Globus pallidus (tissue), 1 donor: Measurements from ENCODE around the gene PCDH1.
"Not testable (repeated sequence)": the region's sequence is repeated elsewhere in the genome, so short reads cannot be mapped to it uniquely, and the experiment has no call there.

Experiments used
- DNase-seq: peaks from one replicate; pipeline ENCODE4 v3.0.0-alpha.2; 2015; ENCODE audit warnings: low spot score

PCDH1 gene

DNA sequence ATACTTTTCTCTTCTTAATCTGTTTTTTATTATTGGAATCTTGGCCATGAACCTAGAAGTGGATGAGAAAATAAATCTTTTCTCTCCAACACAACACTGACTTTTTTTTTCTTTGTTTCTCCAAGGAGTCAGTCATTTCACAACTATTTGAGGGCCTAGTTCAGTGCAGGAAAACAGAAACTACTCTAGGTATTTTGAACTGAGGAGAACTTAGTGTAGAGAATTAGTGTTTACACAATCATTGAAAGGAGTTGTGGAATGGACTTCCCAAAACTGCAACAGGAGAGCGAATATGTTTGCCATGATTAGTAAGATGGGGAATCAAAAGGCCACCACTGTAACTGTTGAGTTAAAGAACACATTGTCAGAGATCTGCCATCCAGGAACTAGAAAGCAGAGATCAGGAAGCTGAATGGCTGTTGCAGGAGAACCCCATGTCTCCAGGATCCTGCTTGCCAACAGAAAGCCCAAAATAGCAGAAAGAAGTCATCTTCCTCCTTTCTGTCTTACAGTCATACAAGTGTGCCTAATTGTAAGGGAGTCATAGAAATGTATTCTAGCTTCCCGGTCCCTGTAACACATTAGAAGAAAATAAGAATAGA lies 20.3 kb upstream of the PCDH1 start:
- DNase-seq: peak; percentile 31

DNA sequence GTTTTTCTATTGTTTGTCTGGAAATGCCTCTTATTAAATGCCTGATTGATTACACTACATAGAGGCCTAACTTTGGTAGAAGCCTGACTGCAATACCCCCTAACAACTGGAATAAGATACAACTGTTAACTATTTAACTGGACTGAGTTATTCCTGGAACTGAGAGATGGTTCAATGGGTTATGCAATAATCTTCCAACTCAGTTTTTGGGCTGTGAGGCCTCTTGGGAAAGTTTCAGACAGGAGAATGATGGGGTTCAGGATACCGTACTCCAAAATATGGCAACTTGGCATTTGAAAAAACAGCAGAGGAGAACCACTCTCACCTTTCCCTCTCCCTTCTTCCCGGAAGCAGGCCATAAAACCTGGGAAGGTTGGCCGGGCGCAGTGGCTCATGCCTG lies 19.2 kb upstream of the PCDH1 start:
- no peak for DNase-seq

DNA sequence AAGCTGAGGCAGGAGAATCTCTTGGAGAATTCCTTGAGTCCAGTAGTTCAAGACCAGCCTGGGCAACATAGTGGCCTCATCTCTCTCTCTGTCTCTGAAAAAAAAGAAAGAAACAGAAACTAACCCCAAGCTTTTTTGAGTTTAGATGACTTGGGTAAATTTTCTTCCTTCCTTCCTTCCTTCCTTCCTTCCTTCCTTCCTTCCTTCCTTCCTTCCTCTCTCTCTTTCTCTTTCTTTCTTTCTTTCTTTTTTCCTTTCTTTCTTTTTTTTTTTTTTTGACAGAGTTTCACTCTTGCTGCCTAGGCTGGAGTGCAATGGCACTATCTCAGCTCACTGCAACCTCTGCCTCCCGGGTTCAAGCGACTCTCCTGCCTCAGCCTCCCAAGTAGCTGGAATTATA lies 12.2 kb upstream of the PCDH1 start:
- not testable (repeated sequence) for DNase-seq

DNA sequence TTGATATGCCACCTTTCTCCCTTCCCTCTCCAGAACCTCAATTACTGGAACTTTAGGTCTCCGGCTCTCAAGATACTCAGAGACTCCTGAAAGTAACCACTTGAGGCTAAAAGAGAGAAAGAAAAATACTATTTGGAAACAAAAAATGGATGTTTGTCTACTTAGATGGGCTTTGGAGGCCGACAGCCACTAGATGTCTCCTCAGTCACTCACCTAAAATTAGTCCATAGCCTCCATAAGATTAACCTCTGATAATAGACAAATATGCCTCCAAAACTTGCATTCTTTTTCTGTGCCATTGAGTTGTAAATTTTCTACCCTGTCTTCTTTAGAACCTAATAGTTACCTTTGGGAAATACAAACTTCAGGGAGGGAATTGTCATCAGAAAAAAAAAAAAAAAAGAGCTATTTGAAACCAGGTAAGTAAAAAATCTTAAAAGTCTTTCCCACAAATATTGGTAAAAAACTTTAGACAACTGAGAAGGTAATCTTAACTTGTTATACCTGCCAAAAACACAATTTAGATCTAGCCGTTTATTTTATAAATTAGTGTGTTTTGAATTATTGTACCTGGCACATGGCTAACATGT lies 11.2 kb upstream of the PCDH1 start:
- DNase-seq: no peak

DNA sequence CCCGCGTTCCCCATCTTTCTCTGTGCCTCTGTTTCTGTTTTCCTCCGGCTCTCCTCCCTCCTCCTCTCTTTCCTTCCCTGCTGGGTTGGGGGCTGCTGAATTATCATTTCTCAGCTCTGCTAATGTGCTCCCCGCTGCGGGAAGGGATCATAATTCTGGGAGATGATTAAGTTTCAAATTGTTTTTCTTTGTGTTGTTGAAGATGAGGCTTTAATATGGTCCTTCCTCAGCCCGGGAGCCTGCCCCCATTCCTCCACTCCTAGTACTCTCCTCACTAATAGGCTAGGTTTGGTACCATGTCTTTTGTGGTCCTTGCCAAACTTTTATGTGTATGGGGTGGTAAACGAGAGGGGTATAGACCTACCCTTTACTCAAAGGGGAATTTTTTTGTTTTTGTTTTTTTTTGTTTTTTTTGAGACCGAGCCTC lies 5.7 kb upstream of the PCDH1 start:
- DNase-seq: no peak

DNA sequence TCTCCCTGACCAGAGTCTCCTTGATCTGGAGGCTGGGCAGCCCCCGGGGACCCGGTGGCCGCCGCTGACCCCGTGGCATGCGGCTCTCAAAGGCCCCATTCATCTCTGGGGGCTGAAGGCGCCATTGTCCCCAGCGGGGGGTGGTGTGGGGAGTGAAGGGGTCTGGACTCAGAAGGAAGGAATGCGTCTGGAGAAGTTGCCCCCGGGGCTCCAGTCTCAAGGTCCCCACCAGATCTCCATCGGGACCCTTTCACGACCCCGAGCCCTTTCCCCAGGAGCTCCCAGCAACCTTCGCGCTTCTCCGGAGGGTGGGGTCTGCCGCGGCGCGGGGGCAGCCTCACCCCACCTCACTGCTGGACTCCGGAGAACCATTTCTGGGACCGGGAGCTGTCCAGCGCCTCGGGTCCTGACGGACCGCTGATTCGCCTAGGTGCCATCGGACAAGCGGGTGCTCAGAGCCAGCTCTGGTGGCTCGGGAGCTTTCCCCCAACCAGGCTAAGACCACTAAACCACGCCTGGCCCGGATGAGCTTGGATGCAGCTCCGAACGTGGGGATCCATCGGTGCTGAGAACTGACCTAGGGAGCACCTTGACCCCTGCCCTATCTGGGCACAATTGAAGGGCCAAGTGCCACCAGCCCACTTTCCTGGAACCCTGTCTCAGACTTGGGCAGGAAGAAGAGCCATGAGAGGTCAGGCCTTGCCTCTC lies 5.1 kb upstream of the PCDH1 start:
- peak; percentile 71 for DNase-seq

DNA sequence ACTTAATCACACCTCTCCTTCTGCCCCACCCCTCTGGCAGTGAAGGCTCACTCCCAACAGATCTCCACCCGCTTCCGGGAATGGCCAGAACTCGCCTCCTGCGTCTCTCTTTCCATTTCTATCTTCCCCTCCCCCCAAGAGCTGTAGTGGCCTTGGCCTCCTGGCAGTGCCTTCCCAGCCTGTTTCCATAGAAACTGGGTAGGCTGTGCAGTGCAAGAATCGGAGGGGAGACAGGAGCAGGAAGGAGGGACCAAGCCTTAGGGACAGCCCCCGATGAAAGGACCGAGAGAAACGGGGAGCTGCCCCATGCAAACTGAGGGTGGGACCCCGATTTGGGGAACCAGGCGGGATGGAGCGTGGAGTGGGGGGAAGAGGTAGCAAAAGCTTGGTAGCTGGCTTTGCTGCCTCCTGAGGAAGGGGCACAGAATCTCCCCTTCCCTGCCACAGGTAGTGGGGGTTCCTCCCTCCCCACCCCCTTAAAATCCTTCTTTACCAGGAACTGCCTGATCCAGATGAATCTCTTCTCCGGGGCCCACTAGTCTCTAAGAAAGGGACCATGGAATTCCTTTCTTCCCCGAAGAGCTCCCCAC lies 4.5 kb upstream of the PCDH1 start:
- peak; percentile 75 for DNase-seq

DNA sequence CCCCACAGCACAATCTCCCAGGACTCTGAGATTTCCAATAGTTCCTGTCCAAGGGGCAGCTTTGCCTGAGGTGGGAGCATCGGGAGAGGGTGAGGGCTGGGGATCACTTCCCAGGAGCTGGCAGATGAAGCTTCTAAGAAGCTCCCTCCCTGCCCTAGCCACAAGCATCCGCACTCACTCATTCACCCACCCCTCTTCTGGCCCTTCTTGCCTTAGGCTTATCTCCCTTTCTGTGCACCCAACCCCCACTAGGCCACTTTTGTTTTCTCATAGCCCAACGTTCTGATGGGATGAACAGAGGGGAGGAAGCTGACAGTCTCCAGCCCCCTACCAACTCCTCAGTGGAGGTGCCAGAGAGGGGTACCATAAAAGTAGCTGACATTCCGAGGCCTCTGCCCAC lies 3.7 kb upstream of the PCDH1 start:
- no peak for DNase-seq

DNA sequence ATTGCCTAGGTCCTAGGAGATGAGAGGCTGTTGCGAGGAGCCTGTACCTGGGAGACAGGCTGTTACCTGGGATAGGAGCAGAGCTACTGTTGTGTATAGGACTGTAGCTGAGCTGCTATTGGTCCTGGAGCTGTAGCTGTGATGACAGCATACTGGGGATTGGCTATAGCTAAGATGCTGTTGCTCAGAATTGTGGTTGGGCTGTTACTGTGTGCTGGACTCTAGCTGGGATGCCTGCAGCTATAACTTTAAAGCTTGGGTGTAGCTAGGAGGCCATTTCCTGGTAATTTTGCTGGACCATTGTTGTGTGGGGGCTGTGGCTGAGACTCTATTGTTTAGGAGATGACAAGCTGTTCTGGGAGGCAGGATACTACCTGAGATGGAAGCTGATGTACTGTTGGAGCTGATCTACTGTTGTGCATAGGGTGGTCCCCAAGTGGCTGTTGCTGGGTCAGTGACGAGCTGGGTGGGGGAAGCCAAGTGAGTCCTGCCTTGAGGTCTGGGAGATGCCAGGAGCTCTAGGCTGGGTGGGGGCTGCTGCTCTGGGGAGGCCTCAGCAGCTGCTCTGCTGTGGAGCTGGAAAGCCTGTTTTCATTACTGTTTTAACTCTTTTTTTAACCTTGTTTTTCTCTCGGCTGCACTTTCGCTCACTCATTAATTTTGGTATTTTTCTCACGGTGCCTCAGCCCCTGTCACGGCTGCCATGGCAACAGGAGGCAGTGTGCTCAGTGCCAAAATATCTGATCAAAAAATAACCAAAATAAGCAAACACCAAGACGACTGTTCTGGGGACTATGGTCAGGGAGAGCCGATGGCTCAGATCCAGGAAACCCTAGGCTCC lies 3.0 kb upstream of the PCDH1 start:
- DNase-seq: no peak

DNA sequence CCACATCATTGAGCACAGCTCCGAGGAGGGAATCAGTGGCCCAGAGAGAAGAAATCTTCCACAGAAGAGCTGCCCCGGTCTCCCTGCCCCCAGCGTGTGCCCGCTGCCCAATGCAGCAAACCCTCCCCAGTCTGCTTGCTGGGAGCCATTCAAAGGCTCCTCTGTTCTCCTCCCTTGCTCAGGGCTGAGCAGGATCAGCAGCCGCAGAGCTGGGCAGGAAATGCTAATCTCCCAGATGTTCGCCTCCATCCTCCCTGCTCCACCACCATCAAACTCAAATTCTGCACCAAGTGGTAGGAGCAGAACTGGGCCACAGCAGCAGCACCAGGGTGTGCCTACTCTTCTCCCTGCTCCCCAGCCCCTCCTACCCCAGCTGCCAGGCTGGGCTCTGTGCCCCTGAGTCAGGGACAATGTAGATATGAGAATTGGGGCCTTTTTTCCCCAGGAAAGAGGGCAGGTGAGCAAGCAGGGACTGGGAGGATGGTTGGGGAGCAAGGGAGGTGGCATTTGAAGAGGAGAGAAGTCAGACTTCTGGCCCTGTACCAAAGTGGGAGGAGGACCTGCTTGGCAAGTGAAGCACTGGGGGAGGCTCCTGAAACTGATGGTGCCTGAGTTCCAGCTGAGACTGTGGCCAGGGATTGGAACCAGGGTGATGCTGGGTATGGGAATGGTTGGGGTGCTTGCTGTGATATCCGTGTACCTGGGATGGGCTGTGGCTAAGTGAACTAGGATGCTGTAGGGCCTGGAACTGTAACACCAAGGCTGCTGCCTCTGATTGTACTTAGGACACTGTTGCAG lies 1.9 kb upstream of the PCDH1 start:
- DNase-seq: peak; percentile 94

DNA sequence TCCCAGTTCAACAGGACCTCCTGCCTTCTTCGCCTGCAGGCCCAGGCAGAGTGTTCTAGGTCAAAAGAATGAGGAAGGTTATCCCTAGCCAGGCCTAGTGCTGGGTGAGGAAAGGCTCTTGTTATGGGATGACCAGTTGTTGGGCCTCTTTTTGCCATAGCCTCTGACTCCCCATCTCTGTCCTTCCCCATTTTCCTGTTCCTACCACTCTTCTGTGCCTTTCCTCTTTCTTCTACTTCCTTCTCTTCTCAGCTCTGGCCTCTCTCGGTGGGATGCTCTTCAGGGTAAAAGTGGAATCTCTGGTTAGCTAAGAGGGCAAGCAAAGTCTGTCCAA lies 1.2 kb upstream of the PCDH1 start:
- no peak for DNase-seq

DNA sequence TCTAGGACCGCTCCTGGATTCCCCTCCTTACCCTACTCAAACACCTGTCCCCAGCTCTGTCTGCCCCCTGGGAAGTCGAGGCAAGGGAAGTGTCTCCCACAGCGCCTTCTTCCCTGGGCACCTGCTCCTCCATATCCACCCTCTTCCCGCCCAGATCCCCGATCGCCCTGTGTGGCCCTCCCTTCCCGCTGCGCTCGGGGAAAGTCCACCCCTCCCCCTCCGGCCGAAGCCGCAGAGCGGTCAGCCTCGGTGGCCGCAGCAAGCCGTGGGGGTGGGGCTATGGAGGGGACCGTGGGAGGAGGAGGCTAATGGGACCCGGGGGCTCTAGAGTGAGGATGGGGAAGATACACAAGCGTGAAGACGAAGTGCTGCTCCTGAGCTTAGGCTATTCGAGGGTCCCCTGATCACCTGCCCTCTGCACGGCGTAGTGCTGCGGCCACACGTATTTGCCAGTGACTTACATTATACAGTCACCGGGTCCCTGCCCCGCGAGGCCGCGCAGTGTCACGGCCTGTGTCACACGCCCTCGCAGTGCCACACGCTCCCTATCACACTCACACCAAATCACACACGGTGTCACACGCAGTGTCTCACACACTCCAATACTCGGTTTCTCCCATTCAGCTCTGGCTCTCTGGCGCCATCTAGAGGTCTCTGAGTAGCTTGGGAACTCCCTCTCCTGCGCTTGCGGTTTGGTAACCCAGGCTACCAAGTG lies 658 bp upstream of the PCDH1 start:
- DNase-seq: peak; percentile 98

DNA sequence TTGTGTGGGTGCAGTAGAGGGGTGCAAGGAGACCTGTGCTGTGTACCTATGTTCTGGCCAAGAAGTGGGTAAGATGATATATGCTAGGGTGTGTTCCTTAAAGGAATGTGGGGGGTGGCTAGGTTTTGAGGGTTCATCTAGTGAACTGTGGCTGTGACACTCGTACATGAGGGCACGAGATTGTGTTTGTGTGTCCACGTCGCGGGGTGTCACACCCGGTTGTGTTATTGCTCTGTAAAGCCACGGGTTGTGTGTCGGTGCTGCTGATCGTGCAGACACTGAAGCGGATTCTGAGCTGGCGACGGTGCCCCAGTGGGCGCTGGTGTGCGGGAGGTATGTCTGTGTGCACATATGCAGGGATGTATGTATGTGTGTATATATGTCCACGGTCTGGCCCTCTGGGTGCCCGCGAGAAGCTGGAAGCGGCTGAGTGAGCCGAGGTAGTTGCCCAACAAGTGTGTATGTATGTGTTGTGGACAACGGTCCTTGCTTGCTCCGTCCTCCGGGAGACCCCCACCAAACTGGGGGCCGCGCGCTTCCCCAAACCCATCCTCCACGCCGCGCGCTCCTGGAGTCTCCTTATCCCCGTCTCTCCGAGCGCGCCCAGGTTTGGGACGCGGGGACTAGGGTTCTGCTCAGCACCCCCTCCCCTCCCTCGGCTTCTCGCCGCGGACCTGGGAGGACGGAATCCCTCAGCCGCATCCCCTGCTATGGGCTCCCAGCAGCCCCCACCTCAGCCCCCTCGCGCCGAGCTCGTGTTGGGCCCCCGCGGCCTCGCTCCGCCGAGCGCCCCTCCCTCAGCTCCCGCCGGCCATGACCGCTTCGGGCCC lies 639 bp downstream of the PCDH1 start:
- no peak for DNase-seq

DNA sequence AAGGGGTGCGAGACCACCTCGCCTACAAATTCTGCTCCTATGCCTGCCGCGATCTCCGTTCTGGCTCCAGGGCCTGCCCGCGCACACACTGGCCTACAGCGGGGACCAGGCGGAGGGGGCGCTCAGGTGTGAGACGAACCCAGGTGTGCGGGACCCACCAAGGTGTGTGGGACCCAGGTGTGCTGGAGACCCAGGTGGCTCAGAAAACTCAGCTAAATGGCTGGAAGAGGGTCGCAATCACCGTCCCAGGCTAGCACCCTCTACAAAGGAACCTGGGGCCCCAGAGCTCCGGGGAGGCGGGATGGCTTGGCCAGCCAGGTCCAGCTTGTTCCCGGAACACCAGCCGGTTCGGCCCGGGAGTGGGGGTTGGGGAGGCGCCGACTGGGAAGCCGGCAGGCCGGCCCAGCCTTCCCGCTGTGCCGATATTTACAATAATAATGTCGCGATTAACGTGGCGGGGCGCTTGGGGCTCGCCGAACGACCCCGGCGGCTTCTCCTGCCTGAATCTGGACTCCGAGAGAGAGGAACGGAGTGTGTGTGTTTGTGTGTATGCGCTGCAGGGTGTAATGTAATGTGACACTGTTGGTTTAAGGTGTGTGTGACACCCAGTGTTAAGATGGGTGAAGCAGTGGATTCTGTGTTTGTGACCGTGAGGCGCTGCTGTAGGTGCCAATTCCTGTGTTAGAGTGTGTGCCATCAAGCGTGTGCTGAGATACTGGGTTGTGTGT lies 1.4 kb downstream of the PCDH1 start:
- no peak for DNase-seq

DNA sequence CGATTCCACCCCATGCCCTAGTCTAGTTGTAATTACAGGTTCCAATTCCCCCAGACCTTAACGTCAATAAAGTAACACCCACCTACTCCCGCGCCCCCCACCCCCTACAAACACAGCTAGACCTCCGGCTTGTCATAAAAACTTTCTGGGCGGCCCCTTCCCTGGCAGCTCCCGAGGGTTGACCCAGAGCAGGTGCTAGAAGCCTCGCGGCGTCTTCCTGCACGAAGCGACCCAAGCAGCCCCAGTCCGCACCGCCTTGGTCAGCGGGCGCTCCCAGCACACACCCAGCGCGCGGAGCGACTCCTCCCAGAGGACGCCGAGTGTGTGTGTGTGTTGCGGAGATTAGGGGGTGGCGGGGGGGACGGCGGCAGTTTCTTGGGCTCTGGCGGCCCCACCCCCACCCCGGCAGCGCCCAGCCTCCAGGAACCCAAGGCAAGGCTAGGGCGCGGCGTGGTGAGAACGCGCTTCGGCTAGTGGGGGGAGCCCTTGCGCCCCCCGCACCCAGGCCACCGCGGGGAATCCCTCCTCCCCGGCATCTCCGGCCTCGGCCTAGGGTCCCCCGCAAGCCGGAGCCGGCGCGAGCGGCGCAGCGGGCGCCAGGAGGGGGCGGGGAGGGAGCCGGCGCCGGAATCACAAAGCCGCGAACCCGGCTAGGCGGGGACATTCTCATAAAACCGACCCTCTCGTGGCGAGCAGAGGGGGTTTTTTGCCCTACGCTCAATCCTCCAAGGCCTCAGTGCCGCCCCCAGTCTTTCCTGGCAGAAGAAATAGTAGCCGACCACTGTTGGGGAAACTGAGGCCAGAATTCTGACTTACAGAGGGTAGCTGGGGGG lies 2.2 kb downstream of the PCDH1 start:
- no peak for DNase-seq

DNA sequence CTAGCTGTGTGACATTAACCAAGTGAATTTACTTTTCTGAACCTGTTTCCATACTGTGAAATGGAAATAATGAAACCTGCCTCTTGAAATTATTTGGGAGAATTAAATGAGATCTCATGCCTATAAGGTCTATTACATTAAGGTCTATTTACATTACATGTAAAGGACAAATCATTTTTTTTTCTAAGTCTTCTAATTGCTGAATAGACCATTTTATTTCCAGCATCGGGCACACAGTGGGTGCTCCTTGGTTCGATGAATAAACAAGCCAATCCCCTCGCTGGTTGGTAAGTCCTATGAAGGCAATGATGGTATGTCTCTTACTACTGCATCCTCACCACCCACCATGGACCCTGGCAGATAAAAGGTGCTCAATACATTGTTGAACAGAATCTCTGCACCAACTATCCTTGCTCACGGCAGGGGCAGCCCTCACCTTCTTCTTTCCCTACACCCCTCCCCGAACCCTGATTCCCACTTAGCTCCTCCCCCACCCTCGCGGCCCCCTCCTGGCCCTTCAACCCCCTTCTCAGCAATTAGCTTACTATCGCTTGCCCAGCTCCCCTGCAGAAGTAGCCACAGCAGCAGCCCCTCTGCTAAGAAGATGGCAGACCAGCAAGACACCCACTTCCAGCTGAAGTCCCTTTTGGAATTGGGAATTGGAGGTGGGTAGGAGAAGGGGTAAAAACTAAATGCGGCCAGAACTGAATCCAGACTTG lies 3.0 kb downstream of the PCDH1 start:
- no peak for DNase-seq

DNA sequence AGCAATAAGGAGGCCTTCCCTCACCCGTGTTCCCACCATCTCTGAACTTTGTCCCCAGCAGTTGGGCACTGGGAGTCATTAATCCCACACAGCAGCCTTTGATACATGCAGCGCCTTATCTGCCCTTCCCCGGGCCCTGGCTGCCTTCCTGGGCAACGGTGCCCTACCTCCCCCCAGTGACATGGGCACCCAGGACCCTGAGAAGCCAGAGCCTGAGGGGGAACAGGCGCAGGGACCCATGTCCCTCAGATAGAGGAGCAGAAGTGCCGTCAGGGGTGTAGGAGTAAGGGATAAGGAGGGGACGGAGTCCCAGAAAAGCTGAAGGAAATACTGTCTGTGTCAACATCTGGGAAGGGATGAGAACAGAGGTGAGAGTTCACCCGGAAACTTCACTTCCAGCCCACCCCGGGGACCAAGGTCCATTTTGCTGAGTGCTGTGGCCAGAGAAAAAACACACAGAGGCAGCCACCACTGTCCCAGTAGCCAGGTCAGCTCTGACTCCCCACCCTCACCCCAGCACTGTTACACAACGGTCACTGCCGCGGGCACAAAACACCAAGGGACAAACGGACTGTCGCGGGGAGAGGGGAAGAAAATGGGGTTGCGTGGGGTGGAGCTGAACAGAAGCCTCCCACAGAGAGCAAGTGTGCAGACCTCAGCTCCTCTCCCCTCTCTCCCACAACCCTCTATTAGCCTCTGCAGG lies 3.8 kb downstream of the PCDH1 start:
- no peak for DNase-seq
